Islet precursor cell (in vitro differentiated cells): ENCODE measurements around the gene STYXL1.
"Not testable (repeated sequence)": the region's sequence is repeated elsewhere in the genome, so short reads cannot be mapped to it uniquely, and the experiment has no call there.

Experiments
- DNase-seq: peaks from one replicate; pipeline ENCODE4 v3.0.0-alpha.2; 2018

STYXL1 gene, protein sequence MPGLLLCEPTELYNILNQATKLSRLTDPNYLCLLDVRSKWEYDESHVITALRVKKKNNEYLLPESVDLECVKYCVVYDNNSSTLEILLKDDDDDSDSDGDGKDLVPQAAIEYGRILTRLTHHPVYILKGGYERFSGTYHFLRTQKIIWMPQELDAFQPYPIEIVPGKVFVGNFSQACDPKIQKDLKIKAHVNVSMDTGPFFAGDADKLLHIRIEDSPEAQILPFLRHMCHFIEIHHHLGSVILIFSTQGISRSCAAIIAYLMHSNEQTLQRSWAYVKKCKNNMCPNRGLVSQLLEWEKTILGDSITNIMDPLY

DNA sequence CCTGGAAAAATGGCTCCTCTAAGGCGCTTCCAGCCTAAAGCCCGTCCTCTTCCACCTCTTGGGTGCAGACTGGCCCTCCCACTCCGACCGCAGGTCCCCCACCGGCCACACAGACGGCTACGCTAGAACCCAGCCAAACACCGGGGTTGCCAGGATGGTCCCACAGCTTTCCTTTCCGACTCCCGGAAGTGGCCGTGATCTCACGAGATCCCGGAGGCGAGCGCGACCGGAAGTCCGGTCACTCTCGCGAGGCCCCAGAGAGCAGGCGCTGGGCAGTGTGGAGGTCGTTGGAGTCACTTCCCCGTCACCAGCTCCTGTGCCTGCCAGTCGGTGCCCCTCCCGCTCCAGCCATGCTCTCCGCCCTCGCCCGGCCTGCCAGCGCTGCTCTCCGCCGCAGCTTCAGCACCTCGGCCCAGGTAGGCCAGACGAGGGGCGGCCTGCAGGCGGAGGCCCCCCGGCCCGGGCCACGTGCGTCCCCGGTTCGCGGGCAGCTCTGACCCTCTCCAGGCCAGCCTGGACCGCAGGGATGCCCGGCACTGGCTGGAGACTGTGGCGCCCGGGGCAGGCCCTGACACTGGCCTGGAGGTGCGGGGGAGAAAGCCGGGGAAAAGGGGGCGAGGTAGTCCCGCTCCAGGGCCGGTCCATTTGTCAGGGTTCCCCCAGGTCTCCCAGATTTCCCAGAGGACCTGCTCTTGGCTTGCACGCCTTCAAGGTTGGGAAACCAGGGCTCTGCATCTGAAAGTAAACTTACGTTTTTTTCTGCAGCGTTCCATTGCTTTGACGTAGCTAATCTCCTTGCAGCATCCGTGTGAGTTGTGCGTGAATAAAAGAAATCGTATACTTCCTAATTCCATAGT lies at the start of gene STYXL1, which contains the start of gene MDH2:
TSS of gene STYXL1 (minus strand) at position 190 of the 857 bp plus-strand sequence. CDS start 17,477 bp downstream, outside the sequence.
TSS of gene MDH2 (plus strand) at position 296 of the 857 bp plus-strand sequence. CDS start at position 351, 55 bp downstream.
- peak; percentile 98 for DNase-seq

DNA sequence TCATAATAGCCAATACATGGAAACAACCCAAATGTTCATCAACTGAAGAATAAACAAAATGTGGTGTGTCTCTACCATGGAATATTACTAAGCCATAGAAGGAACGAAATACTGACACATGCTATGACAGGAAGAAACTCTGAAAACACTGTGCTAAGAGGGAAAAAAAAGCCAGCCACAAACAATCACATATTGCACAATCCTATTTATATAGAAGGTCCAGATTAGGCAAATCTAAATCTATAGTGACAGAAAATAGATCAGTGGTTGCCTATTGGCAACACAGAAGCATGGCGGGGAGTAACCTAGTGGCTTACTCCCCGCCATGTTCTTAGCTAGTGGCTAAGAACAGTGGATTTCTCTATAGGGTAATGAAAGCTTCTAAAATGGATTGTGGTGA lies 48.1 kb upstream of the STYXL1 start:
- no peak for DNase-seq

DNA sequence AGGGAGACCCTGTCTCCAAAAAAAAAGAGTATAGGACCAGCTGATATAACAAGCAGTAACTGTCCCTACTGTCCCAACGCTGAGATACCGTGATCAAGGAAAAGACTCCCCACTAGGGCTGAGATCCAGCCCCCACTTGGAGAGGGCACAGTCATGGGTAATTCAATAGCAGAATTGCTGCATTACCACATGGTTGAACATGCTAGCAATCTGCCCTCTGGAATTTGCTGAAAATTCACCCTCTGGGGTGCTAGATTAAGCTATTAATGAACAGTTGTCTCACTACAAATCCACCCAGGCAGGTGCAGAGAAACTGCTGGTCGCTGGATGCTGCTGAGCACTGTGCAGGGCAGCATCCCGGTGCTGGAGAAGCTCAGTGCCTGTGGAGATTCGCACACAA lies 46.5 kb upstream of the STYXL1 start:
- not testable (repeated sequence) for DNase-seq

DNA sequence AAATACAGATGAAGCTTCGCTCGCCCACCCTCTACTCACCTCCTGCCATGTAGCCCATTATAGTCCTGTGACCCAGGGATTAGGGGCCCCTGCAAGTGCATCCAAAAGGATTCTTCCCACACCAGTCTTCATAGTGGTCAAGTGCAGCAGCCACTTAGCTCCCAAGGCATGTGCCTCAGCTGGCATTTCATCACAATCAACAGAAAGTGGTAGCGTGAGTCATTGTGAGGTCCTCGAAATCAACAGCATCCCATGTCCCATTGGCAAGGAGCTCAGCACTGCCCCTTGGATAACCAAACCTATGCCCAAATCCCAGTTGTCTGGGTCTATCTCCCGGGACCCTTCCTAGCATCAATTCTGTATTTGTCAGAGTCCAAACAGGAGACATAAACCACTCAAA lies 45.7 kb upstream of the STYXL1 start:
- not testable (repeated sequence) for DNase-seq

DNA sequence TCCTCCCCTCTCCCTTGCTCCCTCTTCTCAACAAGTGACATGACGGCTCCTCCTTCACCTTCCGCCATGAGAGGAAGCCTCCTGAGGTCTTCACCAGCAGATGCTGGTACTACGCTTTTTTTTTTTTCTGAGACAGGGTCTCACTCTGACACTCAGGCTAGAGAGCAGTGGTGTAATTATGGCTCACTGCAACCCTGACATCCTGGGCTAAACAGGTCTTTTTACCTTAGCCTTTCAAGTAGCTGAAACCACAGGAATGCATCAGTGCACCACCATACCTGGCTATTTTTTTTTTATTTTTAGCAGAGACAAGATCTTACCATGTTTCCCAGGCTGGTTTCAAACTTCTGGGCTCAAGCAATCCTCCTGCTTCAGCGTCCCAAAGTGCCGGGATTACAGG lies 43.7 kb upstream of the STYXL1 start:
- peak; percentile 82 for DNase-seq

DNA sequence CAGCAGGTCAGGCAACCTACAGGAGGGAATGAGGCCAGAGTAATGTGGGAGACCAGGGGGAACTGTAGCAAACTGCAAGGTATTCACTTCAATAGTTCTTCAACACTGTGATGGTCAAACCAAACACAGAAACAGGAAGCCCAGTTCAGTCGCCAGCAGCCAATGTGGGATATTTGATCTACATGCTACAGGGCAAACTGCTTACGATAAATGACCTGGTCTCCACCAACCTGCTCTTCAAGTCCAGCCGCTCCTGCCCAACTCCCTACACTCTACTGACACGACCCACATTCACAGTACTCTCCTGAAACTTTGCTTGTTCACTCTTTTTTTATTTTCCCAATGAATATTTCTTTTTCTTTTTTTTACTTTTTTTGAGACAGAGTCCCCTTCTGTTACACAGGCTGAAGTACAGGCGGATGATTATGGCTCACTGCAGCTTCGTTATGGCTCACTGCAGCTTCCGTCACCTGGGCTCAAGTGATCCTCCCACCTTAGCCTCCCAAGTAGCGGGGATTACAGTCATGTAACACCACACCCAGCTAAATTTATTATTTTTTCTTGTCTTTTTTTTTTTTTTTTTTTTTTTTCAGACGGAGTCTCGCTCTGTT lies 42.2 kb upstream of the STYXL1 start:
- DNase-seq = peak; percentile 72

DNA sequence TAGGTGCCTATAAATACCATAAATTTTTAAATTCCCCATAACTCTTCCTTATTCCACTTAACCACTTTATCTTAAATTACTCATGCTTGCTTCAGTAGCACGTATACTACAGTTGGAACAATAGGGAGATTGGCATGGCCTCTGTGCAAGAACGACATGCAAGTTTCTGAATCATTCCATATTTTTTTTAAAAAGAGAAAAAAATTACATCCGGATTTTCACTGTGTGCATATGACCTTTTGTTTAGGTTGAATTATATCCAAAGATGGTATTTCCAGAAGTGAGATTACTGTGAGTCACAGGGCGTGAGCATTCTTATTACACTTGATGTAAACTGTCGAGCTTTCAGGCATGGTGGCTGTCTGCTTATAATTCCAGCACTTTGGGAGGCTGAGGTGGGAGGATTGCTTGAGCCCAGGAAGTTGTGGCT lies 39.6 kb upstream of the STYXL1 start:
- not testable (repeated sequence) for DNase-seq

DNA sequence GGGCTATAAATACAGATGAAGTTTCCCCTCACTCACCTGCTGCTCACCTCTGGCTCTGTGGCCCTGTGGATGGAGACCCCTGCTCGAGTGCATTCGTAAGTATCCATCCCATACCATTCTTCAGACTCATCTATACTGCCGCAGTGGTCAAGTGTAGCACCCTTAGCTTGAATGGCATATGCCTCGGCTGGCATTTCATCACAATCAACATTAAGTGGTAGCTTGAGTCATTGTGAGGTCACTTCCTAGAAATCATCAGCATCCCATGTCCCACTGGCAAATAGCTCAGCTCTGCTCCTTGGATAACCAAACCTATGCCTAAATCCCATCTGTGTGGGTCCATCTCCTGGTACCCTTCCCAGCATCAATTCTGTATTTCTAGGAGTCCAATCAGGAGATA lies 38.3 kb upstream of the STYXL1 start:
- DNase-seq = no peak

DNA sequence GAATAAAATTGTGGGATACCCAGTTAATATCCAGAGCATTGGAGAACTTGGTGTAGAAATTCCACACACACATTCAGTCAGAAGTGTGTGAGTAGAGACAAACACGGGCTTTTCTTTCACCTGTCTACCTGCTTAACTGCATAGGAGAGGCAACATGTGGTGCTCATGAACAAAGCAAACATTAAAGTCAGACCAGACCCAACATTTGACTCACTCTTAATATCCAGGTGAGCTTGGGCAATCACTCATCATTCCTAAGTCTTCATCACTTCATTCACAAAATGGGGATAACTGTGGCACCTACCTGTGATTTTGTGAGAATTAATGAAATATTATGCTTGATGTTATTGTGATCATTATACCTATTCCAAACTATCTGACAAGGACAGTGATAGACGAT lies 36.3 kb upstream of the STYXL1 start:
- DNase-seq = not testable (repeated sequence)

DNA sequence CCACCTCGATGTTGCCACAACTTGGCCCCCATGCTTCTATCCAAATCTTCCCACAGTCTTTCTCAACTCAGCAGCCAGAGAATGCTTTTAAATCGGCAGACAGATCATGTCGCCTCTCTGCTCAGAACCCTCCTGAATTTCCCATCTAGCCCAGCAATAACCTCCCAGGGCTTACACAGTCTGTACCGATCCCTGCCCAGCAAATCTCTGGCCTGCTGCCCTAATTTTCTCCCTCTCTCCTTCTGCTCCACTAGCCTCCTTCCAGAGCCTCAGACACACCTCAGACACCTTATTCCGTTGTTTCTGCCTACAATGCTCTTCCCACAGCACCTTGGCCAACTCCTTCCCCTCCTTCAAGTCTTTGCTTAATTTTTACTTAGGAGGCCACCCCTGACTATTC lies 32.4 kb upstream of the STYXL1 start:
- DNase-seq = no peak

DNA sequence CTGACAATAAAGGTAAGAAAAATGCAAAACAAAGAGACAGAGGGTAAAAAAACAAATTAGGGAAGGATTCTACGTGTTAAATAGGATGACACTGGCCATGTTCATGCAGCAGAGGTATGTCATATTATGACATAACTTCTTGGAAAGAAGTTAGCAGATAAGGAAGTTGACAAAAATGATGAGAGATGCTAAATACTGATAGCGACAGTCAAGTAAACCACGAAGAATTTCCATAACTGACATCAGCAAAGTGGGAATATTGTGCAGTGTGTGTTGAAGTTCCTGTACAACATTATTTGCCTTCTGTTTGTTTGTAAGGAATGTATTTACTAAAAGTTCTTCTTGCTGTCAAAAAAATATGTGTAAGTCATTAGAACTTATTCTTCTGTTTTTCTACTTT lies 29.6 kb upstream of the STYXL1 start:
- DNase-seq = no peak

DNA sequence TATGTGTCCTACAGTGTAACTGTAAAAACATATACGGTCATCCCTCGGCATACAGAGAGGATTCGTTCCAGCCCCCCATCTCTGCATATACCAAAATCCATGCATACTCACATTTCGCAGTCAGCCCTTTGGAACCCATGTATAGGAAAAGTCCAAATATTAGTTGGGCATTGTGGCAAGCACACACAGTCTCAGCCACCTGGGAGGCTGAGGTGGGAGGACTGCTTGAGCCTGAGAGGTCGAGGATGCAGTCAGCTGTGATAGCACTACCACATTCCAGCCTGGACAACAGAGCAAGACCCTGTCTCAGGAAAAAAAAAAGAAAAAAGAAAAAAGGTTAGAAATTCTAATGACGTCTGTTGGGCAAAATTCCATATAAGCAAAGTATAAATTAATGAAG lies 29.2 kb upstream of the STYXL1 start:
- no peak for DNase-seq

DNA sequence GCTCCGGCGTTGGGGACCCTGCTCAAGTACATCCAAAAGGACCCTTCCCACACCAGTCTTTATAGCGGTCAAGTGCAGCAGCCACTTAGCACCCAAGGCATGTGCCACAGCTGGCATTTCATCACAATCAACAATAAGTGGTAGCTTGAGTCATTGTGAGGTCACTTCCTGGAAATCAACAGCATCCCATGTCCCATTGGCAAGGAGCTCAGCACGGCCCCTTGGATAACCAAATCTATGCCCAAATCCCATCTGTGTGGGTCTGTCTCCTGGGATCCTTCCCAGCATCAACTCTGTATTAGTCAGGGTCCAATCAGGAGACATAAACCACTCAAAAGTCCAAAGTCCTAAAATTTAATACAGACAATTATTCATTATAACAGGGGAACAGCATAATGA lies 27.2 kb upstream of the STYXL1 start:
- no peak for DNase-seq

DNA sequence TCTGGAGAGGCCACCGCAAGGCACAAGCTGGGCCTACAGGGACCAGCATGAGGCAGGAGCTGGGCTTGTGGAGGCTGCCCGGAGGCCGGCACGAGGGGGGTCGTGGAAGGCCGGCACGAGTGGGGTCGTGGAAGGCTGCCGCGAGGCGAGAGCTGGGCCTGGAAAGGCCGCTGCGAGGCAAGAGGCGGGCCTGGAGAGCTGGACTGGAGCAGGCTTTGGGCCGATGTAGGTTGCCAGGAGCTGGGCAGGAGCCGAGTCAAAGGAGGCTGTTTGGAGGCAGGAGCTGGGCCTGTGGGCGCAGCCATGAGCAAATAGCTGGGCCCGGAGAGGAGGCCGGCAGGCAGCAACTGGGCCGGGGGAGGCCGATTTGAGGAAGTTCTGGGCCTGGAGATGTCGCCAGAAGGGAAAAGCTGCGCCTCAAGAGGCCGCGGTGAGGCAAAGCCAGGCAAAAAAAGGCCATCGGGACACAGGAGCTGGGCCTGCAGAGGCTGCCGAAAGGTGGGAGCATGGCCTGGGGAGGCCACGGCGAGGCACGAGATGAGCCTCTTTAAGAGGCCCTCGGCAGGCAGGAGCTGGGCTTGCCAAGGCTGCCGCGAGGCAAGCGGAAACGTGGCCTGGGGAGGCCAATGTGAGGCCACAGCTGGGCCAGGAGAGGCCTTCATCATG lies 26.6 kb upstream of the STYXL1 start:
- no peak for DNase-seq

DNA sequence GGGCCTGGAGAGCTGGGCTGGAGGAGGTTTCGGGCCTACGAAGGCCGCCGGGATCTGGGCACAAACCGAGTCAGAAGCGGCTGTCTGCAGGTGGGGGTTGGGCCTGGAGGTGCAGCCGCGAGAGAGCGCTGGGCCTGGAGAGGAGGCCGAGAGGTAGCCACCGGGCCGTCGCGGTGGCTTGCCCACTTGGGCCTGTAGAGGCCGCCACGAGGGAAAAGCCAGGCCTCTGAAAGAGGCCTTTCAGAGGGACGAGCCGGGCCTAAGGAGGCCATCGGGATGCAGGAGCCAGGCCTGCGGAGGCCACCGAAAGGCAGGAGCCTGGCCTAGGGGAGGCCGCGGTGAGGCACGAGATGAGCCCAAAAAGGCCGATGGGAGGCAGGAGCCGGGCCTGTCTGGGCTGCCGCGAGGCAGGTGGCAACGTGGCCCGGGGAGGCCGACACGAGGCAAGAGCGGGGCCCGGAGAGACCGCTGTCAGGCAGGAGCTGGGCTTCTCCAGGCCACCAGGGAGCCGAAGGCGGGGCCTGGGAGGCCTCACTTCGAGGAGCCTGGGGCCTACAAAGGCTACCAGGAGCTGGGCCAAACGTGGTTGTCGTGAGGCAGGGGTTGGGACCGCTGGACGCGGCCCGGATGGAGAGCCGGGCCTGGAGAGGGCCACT lies 25.7 kb upstream of the STYXL1 start:
- DNase-seq = peak; percentile 78

DNA sequence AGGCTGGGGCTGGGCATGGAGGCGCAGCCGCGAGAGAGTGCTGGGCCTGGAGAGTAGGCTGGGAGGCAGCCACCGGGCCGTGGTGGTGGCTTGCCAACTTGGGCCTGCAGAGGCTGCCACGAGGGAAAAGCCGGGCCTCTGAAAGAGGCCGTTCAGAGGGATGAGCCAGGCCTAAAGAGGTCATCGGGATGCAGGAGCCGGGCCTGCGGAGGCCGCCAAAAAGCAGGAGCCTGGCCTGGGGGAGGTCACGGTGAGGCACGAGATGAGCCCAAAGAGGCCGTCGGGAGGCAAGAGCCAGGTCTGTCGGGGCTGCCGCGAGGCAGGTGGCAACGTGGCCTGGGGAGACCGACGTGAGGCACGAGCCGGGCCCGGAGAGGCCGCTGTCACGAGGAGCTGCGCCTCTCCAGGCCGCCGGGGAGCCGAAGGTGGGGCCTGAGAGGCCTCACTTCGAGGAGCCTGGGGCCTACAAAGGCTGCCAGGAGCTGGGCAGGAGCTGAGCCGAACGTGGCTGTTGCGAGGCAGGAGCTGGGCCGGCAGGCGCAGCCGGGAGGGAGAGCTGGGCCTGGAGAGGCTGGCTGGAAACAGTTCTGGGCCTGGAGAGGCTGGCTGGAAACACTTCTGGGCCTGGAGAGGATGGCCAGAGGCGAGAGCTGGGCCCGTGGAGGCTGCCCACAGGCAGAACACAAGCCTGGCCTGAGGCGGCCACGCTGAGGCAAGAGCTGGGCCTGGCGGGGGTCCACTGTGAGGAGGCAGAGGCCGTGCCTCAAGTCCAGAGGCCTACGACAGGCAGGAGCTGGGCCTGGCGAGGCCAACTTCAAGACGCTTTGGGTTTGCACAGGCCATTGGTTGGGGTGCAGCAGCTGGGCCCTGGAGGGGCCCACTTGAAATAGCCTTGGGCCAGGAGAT lies 24.7 kb upstream of the STYXL1 start:
- no peak for DNase-seq

DNA sequence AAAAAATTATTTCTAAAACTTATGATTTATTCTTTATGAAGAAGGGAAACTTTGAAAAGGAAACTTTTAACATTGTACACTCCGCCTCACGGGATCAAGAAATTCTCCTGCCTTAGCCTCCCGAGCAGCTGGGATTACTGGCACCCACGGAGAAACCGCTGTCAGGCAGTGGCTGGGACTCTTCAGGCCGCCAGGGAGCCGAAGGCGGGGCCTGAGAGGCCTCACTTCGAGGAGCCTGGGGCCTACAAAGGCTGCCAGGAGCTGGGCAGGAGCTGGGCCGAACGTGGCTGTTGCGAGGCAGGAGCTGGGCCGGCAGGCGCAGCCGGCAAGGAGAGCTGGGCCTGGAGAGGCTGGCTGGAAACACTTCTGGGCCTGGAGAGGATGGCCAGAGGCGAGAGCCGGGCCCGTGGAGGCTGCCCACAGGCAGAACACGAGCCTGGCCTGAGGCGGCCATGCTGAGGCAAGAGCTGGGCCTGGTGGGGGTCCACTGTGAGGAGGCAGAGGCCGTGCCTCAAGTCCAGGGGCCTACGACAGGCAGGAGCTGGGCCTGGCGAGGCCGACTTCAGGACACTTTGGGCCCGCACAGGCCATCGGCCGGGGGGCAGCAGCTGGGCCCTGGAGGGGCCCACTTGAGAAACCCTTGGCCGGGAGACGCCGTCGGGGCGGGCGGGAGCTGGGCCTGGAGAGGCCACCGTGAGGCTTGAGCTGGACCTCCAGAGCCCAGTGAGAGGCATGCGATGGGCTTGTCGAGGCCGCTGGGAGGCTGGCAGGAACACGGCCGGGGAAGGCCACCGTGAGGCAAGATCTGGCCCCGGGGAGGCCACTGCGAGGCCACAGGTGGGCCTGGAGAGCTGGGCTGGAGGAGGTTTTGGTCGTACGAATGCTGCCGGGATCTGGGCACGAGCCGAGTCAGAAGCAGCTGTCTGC lies 23.8 kb upstream of the STYXL1 start:
- peak; percentile 68 for DNase-seq

DNA sequence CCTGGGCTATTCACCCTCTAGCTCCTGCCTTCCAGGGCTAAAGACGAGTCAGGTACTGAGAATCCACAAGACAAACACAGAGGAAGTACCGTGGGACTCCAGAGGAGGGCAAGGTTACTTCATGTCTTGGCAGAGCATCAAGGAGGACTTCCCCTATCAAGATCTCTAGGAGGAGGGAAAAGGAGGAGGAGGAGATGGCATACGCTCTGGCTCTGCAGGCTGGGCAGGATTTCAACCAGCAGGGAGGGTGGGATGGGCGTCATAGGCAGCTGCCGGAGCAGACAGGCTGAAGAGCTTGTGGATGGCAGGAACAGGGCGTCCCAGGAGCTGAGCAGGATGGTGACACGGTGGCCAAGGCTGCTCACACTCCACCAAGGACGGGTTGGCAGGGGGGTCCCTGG lies 21.4 kb upstream of the STYXL1 start:
- DNase-seq = peak; percentile 84

DNA sequence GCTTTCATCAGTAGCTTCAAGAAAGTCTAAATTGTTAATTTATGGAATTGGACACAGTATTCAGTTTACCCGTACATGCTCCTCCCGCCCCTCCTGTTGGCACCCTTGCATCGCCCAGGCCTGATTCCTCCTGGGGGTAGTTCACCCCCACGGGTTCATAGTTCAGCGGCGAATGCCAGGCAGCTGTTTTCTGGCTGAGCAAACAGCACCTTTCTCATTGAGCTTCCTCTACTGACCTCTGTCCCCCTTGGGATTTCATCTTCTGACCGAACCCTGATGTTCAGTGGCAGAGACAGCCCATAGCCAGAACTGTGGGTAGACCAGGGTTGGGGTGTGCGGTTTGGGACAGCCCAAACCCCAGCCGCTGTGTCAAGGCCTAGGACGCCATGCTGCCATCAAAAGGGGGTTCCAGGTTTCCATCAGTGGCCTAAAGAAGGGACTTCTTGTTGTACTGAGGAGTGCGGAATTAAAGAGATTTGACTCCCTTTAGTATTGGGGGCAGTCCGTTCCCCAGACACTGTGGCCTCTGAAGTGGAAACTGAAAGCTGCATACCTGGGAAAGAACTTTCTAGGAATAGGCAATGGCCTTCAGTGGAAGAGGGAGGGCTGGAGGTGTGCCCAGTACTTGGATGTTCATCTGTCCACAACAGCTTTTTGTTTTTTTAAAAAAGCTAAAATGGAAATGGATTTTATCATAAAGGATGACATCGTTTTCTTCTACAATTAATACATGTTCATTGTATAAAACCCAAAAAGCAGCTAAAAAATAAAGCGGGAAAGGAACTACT lies 19.1 kb upstream of the STYXL1 start:
- DNase-seq = no peak
